ENCODE data around the gene CFDP1. TPM values are rescaled to one million over a fixed set of nuclear protein-coding genes. Genes with fewer than 3 reads are reported as not detected.

Gene CFDP1
- total and polyA plus RNA-seq, 10 donors, result 56.1 to 222 (median 108) TPM

DNA sequence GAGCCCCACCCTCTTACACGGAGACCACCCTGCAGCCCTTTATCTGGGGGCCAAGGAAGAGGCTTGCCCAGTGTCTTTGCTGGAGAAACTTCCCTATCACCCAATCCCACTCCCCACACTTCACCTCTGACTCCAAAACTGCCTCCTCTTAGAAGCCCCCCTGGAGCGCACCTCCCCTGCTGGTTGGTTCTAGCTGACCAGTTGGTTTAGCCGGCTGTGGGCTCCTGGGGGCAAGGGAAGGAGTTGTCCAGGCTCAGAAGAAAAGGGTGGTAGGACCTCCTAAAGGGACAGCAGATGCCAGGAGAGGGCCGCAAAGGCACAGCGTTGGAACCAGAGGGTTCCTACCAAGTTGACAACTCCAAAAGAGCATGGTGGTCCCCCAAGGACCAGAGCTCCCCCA lies 183.9 kb downstream of the CFDP1 start:
- Histone ChIP-seq H3K27ac (peak overlapping the region in 7 of 8 donors; percentile 79 to 91 (median 89)), H3K4me3 (peak overlapping the region in 7 of 8 donors; percentile 21 to 74 (median 56)), H3K9me3 (no peaks in the 10 kb centered on the region), H3K27me3 (replicated peaks in 1 of 7) (peaks cover 0 to 96% (median 36%) of the 10 kb centered on the region in 7 donors), H3K4me1 (peaks cover 46 to 99% (median 88%) of the 10 kb centered on the region in 6 donors), H3K36me3 (no peaks in the 10 kb centered on the region)
- intact Hi-C loops (cut with DNase I; ENCODE audit: low total_unique reads), result no loop called here
- TF ChIP-seq, protein P1, sequence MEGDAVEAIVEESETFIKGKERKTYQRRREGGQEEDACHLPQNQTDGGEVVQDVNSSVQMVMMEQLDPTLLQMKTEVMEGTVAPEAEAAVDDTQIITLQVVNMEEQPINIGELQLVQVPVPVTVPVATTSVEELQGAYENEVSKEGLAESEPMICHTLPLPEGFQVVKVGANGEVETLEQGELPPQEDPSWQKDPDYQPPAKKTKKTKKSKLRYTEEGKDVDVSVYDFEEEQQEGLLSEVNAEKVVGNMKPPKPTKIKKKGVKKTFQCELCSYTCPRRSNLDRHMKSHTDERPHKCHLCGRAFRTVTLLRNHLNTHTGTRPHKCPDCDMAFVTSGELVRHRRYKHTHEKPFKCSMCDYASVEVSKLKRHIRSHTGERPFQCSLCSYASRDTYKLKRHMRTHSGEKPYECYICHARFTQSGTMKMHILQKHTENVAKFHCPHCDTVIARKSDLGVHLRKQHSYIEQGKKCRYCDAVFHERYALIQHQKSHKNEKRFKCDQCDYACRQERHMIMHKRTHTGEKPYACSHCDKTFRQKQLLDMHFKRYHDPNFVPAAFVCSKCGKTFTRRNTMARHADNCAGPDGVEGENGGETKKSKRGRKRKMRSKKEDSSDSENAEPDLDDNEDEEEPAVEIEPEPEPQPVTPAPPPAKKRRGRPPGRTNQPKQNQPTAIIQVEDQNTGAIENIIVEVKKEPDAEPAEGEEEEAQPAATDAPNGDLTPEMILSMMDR (IDR thresholded peaks at IDR 0.05 in 8 of 11, conservative IDR thresholded peaks at IDR 0.05 in 3 of 11), result no peak
- TF ChIP-seq POLR2A (IDR thresholded peaks at IDR 0.05) (no peak), POLR2AphosphoS5 (IDR thresholded peaks at IDR 0.05) (no peak)
- DNase-seq, result no peak
- 52 to 72% (median 67%) methylated on average over 5 of the region's 5 CpGs for WGBS, 5 donors

DNA sequence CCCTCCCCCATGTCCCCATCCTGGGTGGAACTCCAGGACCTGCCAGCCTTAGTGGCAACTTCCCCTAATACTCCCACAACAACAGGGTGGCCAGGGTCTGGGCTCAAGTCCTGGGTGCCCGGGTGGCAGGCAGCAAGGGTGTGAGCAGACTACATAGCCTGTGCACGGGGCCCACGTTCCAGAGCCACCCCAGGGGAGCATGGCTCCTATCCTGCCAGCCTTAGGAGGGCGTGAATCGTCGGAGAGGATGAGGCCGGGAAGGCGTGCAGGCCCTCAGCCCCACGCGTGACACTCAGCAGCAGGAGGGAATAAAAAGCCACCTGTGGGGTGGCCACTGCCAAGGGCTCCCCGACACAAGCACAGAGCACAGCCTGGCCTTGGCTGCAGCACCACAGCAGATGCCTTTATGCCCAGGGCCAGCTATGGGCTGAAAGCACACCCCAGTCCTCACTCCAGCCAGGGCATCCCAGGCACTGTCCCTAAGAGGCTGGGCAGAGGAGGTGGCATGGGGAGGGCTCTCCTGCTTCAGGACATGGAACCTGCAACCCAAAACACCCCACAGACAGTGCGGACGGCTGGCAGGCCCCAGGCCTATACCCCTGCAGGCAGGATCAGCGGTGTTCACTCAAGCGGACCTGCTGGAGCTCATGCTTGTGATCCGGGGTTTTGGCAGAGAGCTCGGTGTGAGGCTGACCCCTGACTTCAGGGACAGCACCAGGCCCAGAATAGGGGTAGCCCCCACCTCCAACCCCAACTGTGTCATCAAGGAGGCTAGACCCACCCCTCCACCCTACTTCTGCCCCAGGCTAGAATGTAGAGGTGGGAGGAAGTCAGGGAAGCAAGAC lies 184.5 kb downstream of the CFDP1 start:
- intact Hi-C loops (cut with DNase I; ENCODE audit: low total_unique reads), result no loop called here
- peak overlapping the region; percentile 19 to 91 (median 88) for H3K27ac ChIP-seq
- peaks cover 46 to 99% (median 89%) of the 10 kb centered on the region in 6 donors for H3K4me1 ChIP-seq
- no peaks in the 10 kb centered on the region for H3K36me3 ChIP-seq
- DNase-seq, result no peak
- H3K27me3 ChIP-seq (replicated peaks in 1 of 7), result peaks cover 0 to 96% (median 36%) of the 10 kb centered on the region in 7 donors
- peak overlapping the region in 7 of 8 donors; percentile 21 to 74 (median 56) for H3K4me3 ChIP-seq
- no peaks in the 10 kb centered on the region for H3K9me3 ChIP-seq
- WGBS, 5 donors, result 59 to 76% (median 63%) methylated on average over 17 of the region's 17 CpGs
- TF ChIP-seq, protein P1 (IDR thresholded peaks at IDR 0.05 in 8 of 11, conservative IDR thresholded peaks at IDR 0.05 in 3 of 11), result no peak
- no peak for TF ChIP-seq POLR2AphosphoS5 (IDR thresholded peaks at IDR 0.05)
- TF ChIP-seq POLR2A (IDR thresholded peaks at IDR 0.05), result no peak

- peaks cover 0 to under 1% (median 0%) of the 10 kb centered on the region in 6 donors for H3K36me3 ChIP-seq
- H3K27ac ChIP-seq, result peak overlapping the region; percentile 19 to 91 (median 84)
- TF ChIP-seq, protein P1 (IDR thresholded peaks at IDR 0.05 in 8 of 11, conservative IDR thresholded peaks at IDR 0.05 in 3 of 11), result no peak
- TF ChIP-seq POLR2AphosphoS5 (IDR thresholded peaks at IDR 0.05) (no peak), POLR2A (IDR thresholded peaks at IDR 0.05) (no peak)
- 39 to 56% (median 50%) methylated on average over 13 of the region's 13 CpGs for WGBS, 5 donors
- H3K4me3 ChIP-seq, result peak overlapping the region in 3 of 8 donors; percentile 56 to 74 (median 61)
- no peak for DNase-seq
- peaks cover 44 to 99% (median 87%) of the 10 kb centered on the region in 6 donors for H3K4me1 ChIP-seq
- intact Hi-C loops (cut with DNase I; ENCODE audit: low total_unique reads), result no loop called here
- H3K9me3 ChIP-seq, result no peaks in the 10 kb centered on the region
- peaks cover 0 to 93% (median 30%) of the 10 kb centered on the region in 7 donors for H3K27me3 ChIP-seq (replicated peaks in 1 of 7)
Observed at GRCh38 chr16:75248142-75248535, 185.2 kb downstream of the CFDP1 start.

DNA sequence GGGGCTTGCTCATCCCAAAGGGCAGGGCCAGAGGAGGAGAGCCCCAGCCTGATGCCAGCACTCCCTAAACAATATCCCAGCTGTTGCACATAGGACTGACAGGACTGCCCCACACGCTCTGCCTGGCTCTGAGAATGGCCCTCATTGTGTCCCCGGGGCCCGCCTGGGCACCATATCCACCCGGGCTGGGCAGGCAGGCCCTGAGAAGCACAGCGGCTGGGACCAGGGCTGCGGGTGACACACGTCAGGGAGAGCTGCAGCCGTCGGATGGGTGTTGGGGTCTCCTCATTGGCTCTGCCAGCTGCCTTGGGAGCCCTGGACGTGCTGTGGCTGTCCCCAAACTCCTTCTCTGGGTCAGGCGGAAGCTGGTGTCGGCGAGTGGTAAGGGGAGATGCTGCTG lies 186.1 kb downstream of the CFDP1 start:
- H3K4me3 ChIP-seq, result no peak overlapping the region
- H3K9me3 ChIP-seq, result no peaks in the 10 kb centered on the region
- peak in 2 of 3 donors; percentile 28 to 29 for TF ChIP-seq POLR2AphosphoS5 (IDR thresholded peaks at IDR 0.05)
- TF ChIP-seq, protein P1 (IDR thresholded peaks at IDR 0.05 in 8 of 11, conservative IDR thresholded peaks at IDR 0.05 in 3 of 11), result no peak
- H3K27ac ChIP-seq, result peak overlapping the region in 7 of 8 donors; percentile 79 to 91 (median 86)
- peaks cover 35 to 96% (median 81%) of the 10 kb centered on the region in 6 donors for H3K4me1 ChIP-seq
- H3K36me3 ChIP-seq, result peaks cover 0 to 9% (median 1%) of the 10 kb centered on the region in 6 donors
- WGBS, 5 donors, result 54 to 82% (median 71%) methylated on average over 11 to 13 of the region's 13 CpGs
- H3K27me3 ChIP-seq (replicated peaks in 1 of 7), result peaks cover 0 to 90% (median 26%) of the 10 kb centered on the region in 7 donors
- intact Hi-C loops (cut with DNase I; ENCODE audit: low total_unique reads), result no loop called here
- no peak for DNase-seq

Measured in spleen (tissue), 11 donors.